K562 (cell line): ENCODE data around the gene S100P. TPM values are rescaled to one million over a fixed set of nuclear protein-coding genes. Genes with fewer than 3 reads are reported as not detected.

Source experiments
- ATAC-seq: fragments of 200-7000 bp; cut with Tn5 transposase; 3 replicates; pipeline ENCODE4 v1.9.1; 2020; ENCODE audit warnings: moderate library complexity
- BruUV-seq: library from RNA; stranded (reverse); fragments of 400-500 nt; replicated peaks from 2 replicates; lab custom pipeline; 2021; lab: Mats Ljungman, UMichigan
- CTCF ChIA-PET: fragments of 300-600 bp; formaldehyde crosslinking; extraction: SDS; loops from one replicate; lab custom pipeline; 2021; ENCODE audit warnings: low intra/inter-chr PET ratio; lab: Yijun Ruan, JAX
- POLR2A ChIA-PET: fragments of 300-600, 350-650 bp; sonication (Branson Sonifier 250); formaldehyde crosslinking; extraction: SDS; loops from one replicate; lab custom pipeline; 2021; ENCODE audit warnings: antibody characterized with exemption, inconsistent platforms; lab: Yijun Ruan, JAX
- DNase-seq, 4 experiments: peaks; one replicate each; pipeline versions ENCODE4 v3.0.0 to v3.0.0-alpha.2; 2011 to 2018; ENCODE audit warnings: low spot score in 3 of 4, mixed read lengths in 3 of 4; ENCODE audit errors: extremely low read depth in 1 of 4
- FAIRE-seq: peaks from 2 replicates; lab custom pipeline; 2011; peaks lifted over from hg19 to GRCh38; lab: Jason Lieb, UNC
- H2AFZ ChIP-seq: 2 replicates; pipeline ENCODE4 v1.6.0; 2011; ENCODE audit warnings: low read depth, low read length, control low read depth, inconsistent platforms
- H3K27ac ChIP-seq: fragments of 200-600 bp; 3 replicates; pipeline ENCODE4 v1.8.0; 2011; ENCODE audit warnings: low read depth, mild to moderate bottlenecking, control low read depth, inconsistent platforms, low read length, moderate library complexity, mixed read lengths; ENCODE audit errors: extremely low read depth
- H3K27me3 ChIP-seq, 2 experiments: fragments of 300-600 bp in 1 of 2; 2 replicates in 1 of 2; 3 replicates in 1 of 2; pipeline versions ENCODE4 v1.6.0 to v1.8.0; 2011; ENCODE audit warnings: inconsistent platforms in 2 of 2, low read length in 2 of 2, mild to moderate bottlenecking in 1 of 2, mixed read lengths in 1 of 2, moderate library complexity in 1 of 2; ENCODE audit not compliant: control insufficient read depth in 2 of 2, insufficient read depth in 2 of 2
- H3K36me3 ChIP-seq: fragments of 300-600 bp; 3 replicates; pipeline ENCODE4 v1.8.0; 2011; ENCODE audit warnings: mild to moderate bottlenecking, low read length, inconsistent platforms; ENCODE audit not compliant: control insufficient read depth, insufficient read depth
- H3K4me1 ChIP-seq, 2 experiments: fragments of 200-600 bp in 1 of 2; replicated peaks in 1 of 2; 2 replicates in 1 of 2; 3 replicates in 1 of 2; pipeline versions ENCODE4 v1.5.1 to v1.8.0; 2011; ENCODE audit warnings: inconsistent platforms in 2 of 2, low read length in 2 of 2, mild to moderate bottlenecking in 1 of 2, mixed read lengths in 1 of 2, moderate library complexity in 1 of 2; ENCODE audit not compliant: control insufficient read depth in 2 of 2, insufficient read depth in 2 of 2
- H3K4me2 ChIP-seq: 2 replicates; pipeline ENCODE4 v1.6.1; 2011; ENCODE audit warnings: low read length, control low read depth, inconsistent platforms, mixed read lengths; ENCODE audit not compliant: insufficient read depth
- H3K4me3 ChIP-seq: fragments of 200-600 bp; sonication (generic), shearing (Covaris generic); 2 replicates; pipeline ENCODE4 v1.5.1; 2016; ENCODE audit warnings: control low read depth, inconsistent platforms
- H3K79me2 ChIP-seq: fragments of 200-600 bp; 3 replicates; pipeline ENCODE4 v1.8.0; 2011; ENCODE audit warnings: low read length, inconsistent platforms; ENCODE audit not compliant: control insufficient read depth, insufficient read depth
- H3K9ac ChIP-seq, 2 experiments: 2 replicates each; pipeline versions ENCODE4 v1.6.0 to v1.6.1; 2011; ENCODE audit warnings: low read depth in 2 of 2, low read length in 2 of 2, control low read depth in 1 of 2, inconsistent platforms in 1 of 2, mild to moderate bottlenecking in 1 of 2, mixed read lengths in 1 of 2; ENCODE audit not compliant: insufficient read depth in 1 of 2
- H3K9me1 ChIP-seq: one replicate; pipeline ENCODE4 v1.6.0; 2011; ENCODE audit warnings: inconsistent platforms, mild to moderate bottlenecking, low read length, moderate library complexity; ENCODE audit not compliant: control insufficient read depth, insufficient read depth
- H3K9me3 ChIP-seq: replicated peaks from 2 replicates; pipeline ENCODE4 v1.5.1; 2011; ENCODE audit warnings: low read depth, low read length, inconsistent platforms; ENCODE audit not compliant: control insufficient read depth, insufficient read depth
- H4K20me1 ChIP-seq: replicated peaks from 2 replicates; pipeline ENCODE4 v1.6.1; 2011; ENCODE audit warnings: low read length, inconsistent platforms, mixed read lengths; ENCODE audit not compliant: control insufficient read depth, insufficient read depth
- EHMT2 ChIP-seq: fragments of 450-650 bp; IDR thresholded peaks from 2 replicates; pipeline ENCODE4 v1.6.1; 2018; ENCODE audit warnings: antibody characterized with exemption
- FUS ChIP-seq: fragments of 200-400 bp; formaldehyde crosslinking; optimal IDR thresholded peaks from 2 replicates; pipeline ENCODE3; 2017; ENCODE audit warnings: low read depth, low read length
- POLR2G ChIP-seq: fragments of 200-400 bp; formaldehyde crosslinking; IDR thresholded peaks from 2 replicates; pipeline ENCODE4 v1.6.1; 2017; ENCODE audit warnings: low read depth, mild to moderate bottlenecking, antibody characterized with exemption, low read length, moderate library complexity
- ZNF253 ChIP-seq: fragments of 250-450 bp; sonication (Bioruptor Pico); conservative IDR thresholded peaks from 2 replicates; pipeline ENCODE4 v1.6.1; 2021; ENCODE audit warnings: mild to moderate bottlenecking
- ZNF589 ChIP-seq: fragments of 200-800 bp; sonication (Bioruptor generic); IDR thresholded peaks from 2 replicates; pipeline ENCODE4 v1.6.1; 2016; ENCODE audit warnings: low read depth, missing genetic modification characterization, missing compliant biosample characterization
- WGBS: fragments of 100-300 bp; shearing (Covaris generic); methylation state at CpG from one replicate; pipeline ENCODE4 v1.1.6; 2016; ENCODE audit warnings: low coverage, mixed read lengths; ENCODE audit not compliant: insufficient coverage; ENCODE audit errors: missing lambda C conversion rate; 5-methylcytosine and 5-hydroxymethylcytosine counted together
- in situ Hi-C: fragments of 300-500 bp; cut with MboI; formaldehyde crosslinking; loops from 4 replicates; pipeline ENCODE4 v1.15.0; 2018; ENCODE audit warnings: inconsistent platforms, mixed read lengths
- intact Hi-C: fragments of 100-400 bp; cut with micrococcal nuclease; formaldehyde crosslinking; loops from 2 replicates; pipeline ENCODE4 v1.14.2; 2022
- polyA plus RNA-seq, 8 experiments: library from polyadenylated mRNA; depleted of rRNA in 4 of 8; stranded (reverse) in 5 of 8; unstranded in 3 of 8; fragments of >200 nt; fragmentation: Nextera tagmentation in 2 of 8; fragmentation: Illumina TruSeq in 1 of 8; extraction: Ambion mirVana in 2 of 8; extraction: Trizol in 1 of 8; gene quantifications; 2 replicates each; pipeline versions ENCODE4 v1.2.1 to v1.2.3, GENCODE V29; 2011 to 2014; ENCODE audit warnings: inconsistent platforms in 1 of 8, missing spikeins in 1 of 8
- total RNA-seq, 7 experiments: library from RNA; depleted of rRNA in 6 of 7; stranded (reverse); fragments of >200 nt in 6 of 7; fragmentation: Illumina TruSeq in 2 of 7; extraction: Trizol in 2 of 7; gene quantifications; 2 replicates each; pipeline versions ENCODE4 v1.2.1 to v1.2.3, GENCODE V29; 2011 to 2021; ENCODE audit warnings: low replicate concordance in 1 of 7
- TF ChIP-seq, protein P1 (sequence below), 3 experiments: fragments of 200-800 bp in 1 of 3; fragments of 250-450 bp in 1 of 3; fragments of 450-650 bp in 1 of 3; sonication (Bioruptor Pico) in 1 of 3; sonication (Bioruptor generic) in 1 of 3; formaldehyde crosslinking in 1 of 3; IDR thresholded peaks; 2 replicates each; pipeline versions ENCODE4 v1.6.1 to v1.8.0; 2016 to 2022; ENCODE audit warnings: mild to moderate bottlenecking in 2 of 3, missing genetic modification characterization in 2 of 3, missing compliant biosample characterization in 1 of 3, moderate library complexity in 1 of 3
- TF ChIP-seq, protein P2 (sequence below): sonication (generic); formaldehyde crosslinking; IDR thresholded peaks from 2 replicates; pipeline ENCODE4 v1.8.1; 2022; ENCODE audit warnings: missing genetic modification reagents
- TF ChIP-seq, protein P3 (sequence below): fragments of 450-650 bp; formaldehyde crosslinking; IDR thresholded peaks from 2 replicates; pipeline ENCODE4 v1.4.0; 2022; ENCODE audit warnings: missing genetic modification characterization
- TF ChIP-seq, protein P4 (sequence below): sonication (generic); formaldehyde crosslinking; IDR thresholded peaks from 2 replicates; pipeline ENCODE4 v1.8.1; 2023; ENCODE audit warnings: mild to moderate bottlenecking, missing genetic modification reagents

S100P gene
- total and polyA plus RNA-seq, 9 of the 15 experiments (the other 6 are each of a cell fraction or from before 2014, with no cell fraction given): 4.1 to 23.8 (median 7.5) TPM

DNA sequence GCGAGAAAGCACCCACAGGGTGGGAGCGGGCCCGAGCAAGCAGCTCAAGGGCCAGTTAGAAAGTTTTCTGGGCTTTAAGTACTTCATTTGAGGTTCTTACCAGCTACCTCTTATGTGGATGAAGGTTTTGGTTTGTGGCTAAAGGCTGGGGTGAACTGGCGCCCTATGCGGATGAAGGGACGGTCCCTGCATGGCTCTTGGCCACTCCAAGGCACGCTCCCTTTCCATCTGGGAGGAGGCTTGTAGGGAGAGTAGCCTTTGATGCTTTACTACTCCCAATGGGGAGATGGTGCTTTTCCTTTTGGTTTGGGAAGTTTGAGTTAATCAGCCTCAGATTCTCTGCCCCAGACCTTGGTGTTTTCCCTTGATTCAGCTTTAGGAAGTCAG is 35.5 kb upstream of the S100P start:
- no peak overlapping the region for H3K9ac ChIP-seq
- DNase-seq (no peak), FAIRE-seq (no peak), ATAC-seq (no peak)
- in situ Hi-C loops (no loop called here), intact Hi-C loops (no loop called here)
- no peaks in the 10 kb centered on the region for H3K79me2 ChIP-seq
- H3K27ac ChIP-seq: no peak overlapping the region
- H4K20me1 ChIP-seq: no peaks in the 10 kb centered on the region
- no peak overlapping the region for H3K4me3 ChIP-seq
- H3K27me3 ChIP-seq: 0 out of 5 replicates have a peak, but pooled peaks cover 3 to 4% of the 10 kb centered on the region in 2 experiments
- TF ChIP-seq FUS: no peak
- TF ChIP-seq, protein P1, sequence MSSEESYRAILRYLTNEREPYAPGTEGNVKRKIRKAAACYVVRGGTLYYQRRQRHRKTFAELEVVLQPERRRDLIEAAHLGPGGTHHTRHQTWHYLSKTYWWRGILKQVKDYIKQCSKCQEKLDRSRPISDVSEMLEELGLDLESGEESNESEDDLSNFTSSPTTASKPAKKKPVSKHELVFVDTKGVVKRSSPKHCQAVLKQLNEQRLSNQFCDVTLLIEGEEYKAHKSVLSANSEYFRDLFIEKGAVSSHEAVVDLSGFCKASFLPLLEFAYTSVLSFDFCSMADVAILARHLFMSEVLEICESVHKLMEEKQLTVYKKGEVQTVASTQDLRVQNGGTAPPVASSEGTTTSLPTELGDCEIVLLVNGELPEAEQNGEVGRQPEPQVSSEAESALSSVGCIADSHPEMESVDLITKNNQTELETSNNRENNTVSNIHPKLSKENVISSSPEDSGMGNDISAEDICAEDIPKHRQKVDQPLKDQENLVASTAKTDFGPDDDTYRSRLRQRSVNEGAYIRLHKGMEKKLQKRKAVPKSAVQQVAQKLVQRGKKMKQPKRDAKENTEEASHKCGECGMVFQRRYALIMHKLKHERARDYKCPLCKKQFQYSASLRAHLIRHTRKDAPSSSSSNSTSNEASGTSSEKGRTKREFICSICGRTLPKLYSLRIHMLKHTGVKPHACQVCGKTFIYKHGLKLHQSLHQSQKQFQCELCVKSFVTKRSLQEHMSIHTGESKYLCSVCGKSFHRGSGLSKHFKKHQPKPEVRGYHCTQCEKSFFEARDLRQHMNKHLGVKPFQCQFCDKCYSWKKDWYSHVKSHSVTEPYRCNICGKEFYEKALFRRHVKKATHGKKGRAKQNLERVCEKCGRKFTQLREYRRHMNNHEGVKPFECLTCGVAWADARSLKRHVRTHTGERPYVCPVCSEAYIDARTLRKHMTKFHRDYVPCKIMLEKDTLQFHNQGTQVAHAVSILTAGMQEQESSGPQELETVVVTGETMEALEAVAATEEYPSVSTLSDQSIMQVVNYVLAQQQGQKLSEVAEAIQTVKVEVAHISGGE (CRISPR knock-in tag; IDR thresholded peaks at IDR 0.05): no peak
- TF ChIP-seq ZNF253 (CRISPR knock-in tag): no peak
- TF ChIP-seq, protein P2, sequence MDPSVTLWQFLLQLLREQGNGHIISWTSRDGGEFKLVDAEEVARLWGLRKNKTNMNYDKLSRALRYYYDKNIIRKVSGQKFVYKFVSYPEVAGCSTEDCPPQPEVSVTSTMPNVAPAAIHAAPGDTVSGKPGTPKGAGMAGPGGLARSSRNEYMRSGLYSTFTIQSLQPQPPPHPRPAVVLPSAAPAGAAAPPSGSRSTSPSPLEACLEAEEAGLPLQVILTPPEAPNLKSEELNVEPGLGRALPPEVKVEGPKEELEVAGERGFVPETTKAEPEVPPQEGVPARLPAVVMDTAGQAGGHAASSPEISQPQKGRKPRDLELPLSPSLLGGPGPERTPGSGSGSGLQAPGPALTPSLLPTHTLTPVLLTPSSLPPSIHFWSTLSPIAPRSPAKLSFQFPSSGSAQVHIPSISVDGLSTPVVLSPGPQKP: no peak
- no peak for TF ChIP-seq POLR2G
- TF ChIP-seq, protein P3, sequence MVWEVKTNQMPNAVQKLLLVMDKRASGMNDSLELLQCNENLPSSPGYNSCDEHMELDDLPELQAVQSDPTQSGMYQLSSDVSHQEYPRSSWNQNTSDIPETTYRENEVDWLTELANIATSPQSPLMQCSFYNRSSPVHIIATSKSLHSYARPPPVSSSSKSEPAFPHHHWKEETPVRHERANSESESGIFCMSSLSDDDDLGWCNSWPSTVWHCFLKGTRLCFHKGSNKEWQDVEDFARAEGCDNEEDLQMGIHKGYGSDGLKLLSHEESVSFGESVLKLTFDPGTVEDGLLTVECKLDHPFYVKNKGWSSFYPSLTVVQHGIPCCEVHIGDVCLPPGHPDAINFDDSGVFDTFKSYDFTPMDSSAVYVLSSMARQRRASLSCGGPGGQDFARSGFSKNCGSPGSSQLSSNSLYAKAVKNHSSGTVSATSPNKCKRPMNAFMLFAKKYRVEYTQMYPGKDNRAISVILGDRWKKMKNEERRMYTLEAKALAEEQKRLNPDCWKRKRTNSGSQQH (CRISPR knock-in tag): no peak
- TF ChIP-seq, protein P4, sequence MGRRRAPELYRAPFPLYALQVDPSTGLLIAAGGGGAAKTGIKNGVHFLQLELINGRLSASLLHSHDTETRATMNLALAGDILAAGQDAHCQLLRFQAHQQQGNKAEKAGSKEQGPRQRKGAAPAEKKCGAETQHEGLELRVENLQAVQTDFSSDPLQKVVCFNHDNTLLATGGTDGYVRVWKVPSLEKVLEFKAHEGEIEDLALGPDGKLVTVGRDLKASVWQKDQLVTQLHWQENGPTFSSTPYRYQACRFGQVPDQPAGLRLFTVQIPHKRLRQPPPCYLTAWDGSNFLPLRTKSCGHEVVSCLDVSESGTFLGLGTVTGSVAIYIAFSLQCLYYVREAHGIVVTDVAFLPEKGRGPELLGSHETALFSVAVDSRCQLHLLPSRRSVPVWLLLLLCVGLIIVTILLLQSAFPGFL (CRISPR knock-in tag): no peak
- no peak for TF ChIP-seq EHMT2
- TF ChIP-seq ZNF589 (CRISPR knock-in tag): no peak
- H2AFZ ChIP-seq: no peak overlapping the region
- 76% methylated on average over 7 of the region's 7 CpGs for WGBS
- POLR2A ChIA-PET: interaction anchor here (3.0 kb wide), 1 partner anchor 15 kb away, joined by 18 read pairs; no protein-coding TSS in a partner anchor
- H3K9me3 ChIP-seq: no peaks in the 10 kb centered on the region
- no peaks in the 10 kb centered on the region for H3K36me3 ChIP-seq
- BruUV-seq: no TSS peak
- no peak overlapping the region for H3K4me2 ChIP-seq
- no peaks in the 10 kb centered on the region for H3K9me1 ChIP-seq
- CTCF ChIA-PET: no interaction called here
- H3K4me1 ChIP-seq: peaks cover 0 to 17% of the 10 kb centered on the region in 2 experiments; a peak in 3 of 5 replicates
